SKM-1 (cell line): ENCODE data around the gene GPR155.
A peak's percentile ranks its signal among the peaks of the same experiment; 100 is the strongest.
"Not testable (repeated sequence)": the region's sequence is repeated elsewhere in the genome, so short reads cannot be mapped to it uniquely, and the experiment has no call there.

Experiments
- DNase-seq: peaks from one replicate; lab custom pipeline; 2025; ENCODE audit not compliant: unreplicated experiment; lab: John Stamatoyannopoulos, UW

GPR155 gene

GRCh38 chr2:174442546-174443510 is 44.0 kb downstream of the GPR155 start:
- DNase-seq: no peak

GRCh38 chr2:174439950-174440349 is 46.9 kb downstream of the GPR155 start:
- no peak for DNase-seq

- DNase-seq: no peak
These were observed 47.5 kb downstream of the GPR155 start for GRCh38 chr2:174439323-174439722.

DNA sequence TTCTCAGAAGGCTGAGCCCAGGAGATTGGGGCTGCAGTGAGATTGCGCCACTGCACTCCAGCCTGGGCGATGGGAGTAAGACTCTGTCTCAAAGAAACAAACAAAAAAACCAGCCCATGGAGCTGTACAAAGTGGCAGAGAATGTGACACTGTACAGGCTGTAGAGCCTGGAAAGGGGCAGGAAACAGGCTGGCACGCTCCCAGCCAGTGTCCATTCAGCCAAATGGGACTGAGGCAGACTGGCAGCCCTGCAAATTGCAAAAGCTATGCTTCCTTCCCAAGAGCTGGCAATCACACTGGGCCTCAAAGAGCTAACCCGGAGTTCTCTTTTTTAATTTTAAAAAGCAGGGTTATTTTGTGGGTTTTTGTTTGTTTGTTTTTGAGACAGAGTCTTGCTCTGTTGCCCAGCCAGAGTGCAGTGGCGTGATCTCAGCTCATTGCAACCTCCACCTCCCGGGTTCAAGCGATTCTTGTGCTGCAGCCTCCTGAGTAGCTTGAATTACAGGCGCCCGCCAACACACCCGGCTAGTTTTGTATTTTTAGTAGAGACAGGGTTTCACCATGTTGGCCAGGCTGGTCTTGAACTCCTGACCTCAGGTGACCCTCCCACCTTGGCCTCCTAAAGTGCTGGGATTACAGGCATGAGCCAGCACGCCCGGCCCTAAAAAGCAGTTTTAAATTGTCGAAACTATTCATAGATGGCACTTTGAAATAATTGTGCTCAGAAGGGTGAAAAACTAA is 48.5 kb downstream of the GPR155 start:
- no peak for DNase-seq

- no peak for DNase-seq
These were observed 50.5 kb downstream of the GPR155 start for GRCh38 chr2:174436351-174436750.

GRCh38 chr2:174431902-174432301 is 54.9 kb downstream of the GPR155 start:
- no peak for DNase-seq

GRCh38 chr2:174430066-174430465 is 56.8 kb downstream of the GPR155 start:
- DNase-seq: no peak

- no peak for DNase-seq
These were observed 58.6 kb downstream of the GPR155 start for GRCh38 chr2:174428214-174428613.

- DNase-seq: no peak
These were observed 74.6 kb downstream of the GPR155 start for GRCh38 chr2:174412256-174412655.

DNA sequence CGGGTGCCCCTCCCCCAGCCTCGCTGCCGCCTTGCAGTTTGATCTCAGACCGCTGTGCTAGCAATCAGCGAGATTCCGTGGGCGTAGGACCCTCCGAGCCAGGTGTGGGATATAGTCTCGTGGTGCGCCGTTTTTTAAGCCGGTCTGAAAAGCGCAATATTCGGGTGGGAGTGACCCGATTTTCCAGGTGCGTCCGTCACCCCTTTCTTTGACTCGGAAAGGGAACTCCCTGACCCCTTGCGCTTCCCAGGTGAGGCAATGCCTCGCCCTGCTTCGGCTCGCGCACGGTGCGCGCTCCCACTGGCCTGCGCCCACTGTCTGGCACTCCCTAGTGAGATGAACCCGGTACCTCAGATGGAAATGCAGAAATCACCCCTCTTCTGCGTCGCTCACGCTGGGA is 76.8 kb downstream of the GPR155 start:
- not testable (repeated sequence) for DNase-seq

- DNase-seq: no peak
These were observed 83.2 kb downstream of the GPR155 start for GRCh38 chr2:174403628-174404027.

DNA sequence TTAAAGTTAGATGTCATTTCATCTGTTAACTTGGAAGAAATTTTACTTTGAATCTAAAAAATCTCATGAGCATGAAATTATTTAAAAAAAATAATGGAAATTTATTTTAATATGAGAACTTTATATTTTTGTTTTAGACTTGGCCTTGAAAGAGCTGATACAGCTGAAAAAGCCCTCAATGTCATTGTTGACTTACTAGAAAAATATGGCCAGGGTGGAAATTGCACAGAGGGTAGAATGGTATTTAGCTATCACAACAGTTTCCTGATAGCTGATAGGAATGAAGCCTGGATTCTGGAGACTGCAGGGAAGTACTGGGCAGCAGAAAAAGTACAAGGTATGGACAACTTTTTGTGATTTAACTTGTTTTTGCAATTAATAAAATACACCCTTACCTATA is 86.0 kb downstream of the GPR155 start:
- no peak for DNase-seq

- no peak for DNase-seq
These were observed 87.7 kb downstream of the GPR155 start for GRCh38 chr2:174399171-174399570.

GRCh38 chr2:174397773-174398172 is 89.1 kb downstream of the GPR155 start:
- no peak for DNase-seq

GRCh38 chr2:174395969-174396630 is 90.7 kb downstream of the GPR155 start:
- DNase-seq: no peak

DNA sequence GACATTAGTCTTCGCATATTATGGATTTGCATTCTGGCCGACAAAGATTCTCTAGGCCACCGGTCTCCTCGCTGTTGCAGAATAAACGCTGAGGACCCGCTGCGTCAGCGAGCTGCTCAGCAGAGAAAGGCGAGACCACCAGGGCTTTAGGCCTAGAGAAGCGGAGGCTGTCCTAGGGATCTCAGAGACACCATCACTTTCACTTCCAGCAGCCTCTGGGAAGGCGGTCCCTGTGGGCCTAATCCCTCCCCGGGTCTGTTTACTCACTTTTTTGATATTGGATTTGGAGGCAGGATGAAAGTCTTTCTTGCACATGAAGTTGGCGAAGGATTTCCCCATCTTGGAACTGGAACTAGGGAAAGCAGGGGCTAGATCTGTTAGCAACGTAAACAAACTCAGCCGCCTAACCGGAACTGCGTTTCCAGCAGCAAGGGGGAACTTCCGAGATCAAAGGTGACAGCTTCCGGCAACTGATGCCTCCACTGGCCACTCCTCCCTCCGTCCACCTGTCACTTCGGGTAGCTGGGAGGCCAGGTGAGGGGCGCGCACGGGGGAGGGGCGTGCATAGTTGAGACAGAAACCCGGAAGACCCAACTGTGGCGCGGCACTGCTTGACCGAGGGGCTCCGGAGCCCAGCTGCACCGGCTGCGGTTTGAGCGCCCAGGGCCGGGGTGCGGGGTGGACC is 91.4 kb downstream of the GPR155 start, which contains the start of gene SCRN3:
TSS of gene SCRN3 (plus strand) at position 447 of the 685 bp plus-strand sequence. CDS start 2,554 bp downstream, outside the sequence.
- DNase-seq: peak; percentile 68

DNA sequence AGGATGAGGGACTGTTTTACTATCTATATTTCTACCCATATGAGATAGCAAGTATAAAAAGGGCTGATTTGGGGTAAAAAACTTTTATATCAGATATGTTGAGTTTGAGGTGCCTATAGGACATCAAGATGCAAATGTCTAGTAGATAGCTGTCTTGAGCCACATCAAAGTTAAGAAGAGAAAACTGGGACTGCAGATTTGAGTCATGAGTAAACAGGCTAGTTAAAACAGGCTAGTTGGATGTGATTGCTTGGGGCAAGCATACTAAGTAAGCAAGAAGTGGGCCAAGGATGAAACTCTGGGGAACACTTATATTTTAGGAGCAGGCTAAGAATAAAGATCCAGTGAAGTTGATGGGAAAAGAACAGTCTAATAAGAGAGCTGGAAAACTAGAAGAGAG is 94.1 kb downstream of the GPR155 start:
- DNase-seq: no peak

- not testable (repeated sequence) for DNase-seq
These were observed 96.5 kb downstream of the GPR155 start for GRCh38 chr2:174390303-174390702.

DNA sequence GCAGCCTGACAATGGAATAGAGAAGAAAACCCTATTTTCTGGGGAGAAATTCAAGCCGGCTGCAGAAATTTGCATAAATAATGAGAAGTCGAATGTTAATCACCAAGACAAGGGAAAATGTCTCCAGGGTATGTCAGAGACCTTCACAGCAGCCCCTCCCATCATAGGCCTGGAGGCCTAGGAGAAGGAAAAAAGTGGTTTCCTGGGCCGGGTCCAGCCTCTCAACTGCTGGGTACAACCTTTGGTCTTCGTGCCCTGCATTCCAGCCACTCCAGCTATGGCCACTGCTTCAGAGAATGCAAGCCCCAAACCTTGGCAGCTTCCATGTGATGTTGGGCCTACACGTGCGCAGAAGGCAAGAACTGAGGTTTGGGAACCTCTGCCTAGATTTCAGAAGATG is 97.3 kb downstream of the GPR155 start:
- no peak for DNase-seq

DNA sequence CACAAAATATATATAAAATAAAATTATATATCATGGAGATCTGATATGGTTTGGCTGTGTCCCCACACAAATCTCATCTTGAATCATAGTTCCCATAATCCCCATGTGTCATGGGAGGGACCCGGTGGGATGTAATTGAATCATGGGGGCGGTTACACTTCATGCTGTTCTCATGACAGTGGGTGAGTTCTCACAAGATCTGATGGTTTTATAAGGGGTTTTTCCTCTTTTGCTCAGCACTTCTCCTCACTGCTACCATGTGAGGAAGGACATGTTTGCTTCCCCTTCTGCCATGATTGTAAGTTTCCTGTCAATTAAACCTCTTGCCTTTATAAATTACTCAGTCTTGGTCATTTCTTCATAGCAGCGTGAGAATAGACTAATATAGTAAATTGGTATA is 98.1 kb downstream of the GPR155 start:
- DNase-seq: not testable (repeated sequence)

GRCh38 chr2:174385201-174385600 is 101.6 kb downstream of the GPR155 start:
- no peak for DNase-seq
